HL-60 (cell line): ENCODE data around the gene OTX1.

Experiments
- CTCF ChIP-seq: IDR thresholded peaks from one replicate; pipeline ENCODE4 v1.5.1; 2011; ENCODE audit warnings: low read length, control low read depth, inconsistent platforms; ENCODE audit not compliant: insufficient read depth
- POLR2AphosphoS5 ChIP-seq: IDR thresholded peaks from 2 replicates; pipeline ENCODE4 v1.6.1; 2012; ENCODE audit warnings: low read depth
- REST ChIP-seq: IDR thresholded peaks from 2 replicates; pipeline ENCODE4 v1.6.1; 2012; ENCODE audit warnings: low read depth; ENCODE audit not compliant: insufficient replicate concordance
- SPI1 ChIP-seq: IDR thresholded peaks from 2 replicates; pipeline ENCODE4 v1.6.1; 2012; ENCODE audit warnings: low read depth, mild to moderate bottlenecking, borderline replicate concordance

- TF ChIP-seq CTCF (no peak), POLR2AphosphoS5 (no peak), REST (no peak), SPI1 (no peak)
Measured at GRCh38 chr2:63064197-63064596, 13.6 kb downstream of the OTX1 start.
